Sigmoid colon (tissue), 4 donors: ENCODE measurements around the gene FUBP3.

Source experiments
- POLR2A ChIP-seq, 2 donors: fragments of 450-650 bp; IDR thresholded peaks; one replicate each; pipeline ENCODE4 v1.6.1; 2016; ENCODE audit warnings: antibody characterized with exemption in 2 of 2, mild to moderate bottlenecking in 2 of 2, moderate library complexity in 2 of 2
- POLR2AphosphoS5 ChIP-seq, 4 donors: sonication (generic); formaldehyde crosslinking; IDR thresholded peaks; one replicate each; pipeline ENCODE4 v1.6.1; 2017; ENCODE audit warnings: antibody characterized with exemption in 4 of 4
- TF ChIP-seq, protein P1 (sequence below), 4 experiments: fragments of 450-650 bp in 3 of 4; fragments of 200-600 bp in 1 of 4; IDR thresholded peaks; one replicate each; pipeline ENCODE4 v1.5.1; 2016 to 2019; ENCODE audit warnings: antibody characterized with exemption in 4 of 4, mild to moderate bottlenecking in 3 of 4, moderate library complexity in 2 of 4

DNA sequence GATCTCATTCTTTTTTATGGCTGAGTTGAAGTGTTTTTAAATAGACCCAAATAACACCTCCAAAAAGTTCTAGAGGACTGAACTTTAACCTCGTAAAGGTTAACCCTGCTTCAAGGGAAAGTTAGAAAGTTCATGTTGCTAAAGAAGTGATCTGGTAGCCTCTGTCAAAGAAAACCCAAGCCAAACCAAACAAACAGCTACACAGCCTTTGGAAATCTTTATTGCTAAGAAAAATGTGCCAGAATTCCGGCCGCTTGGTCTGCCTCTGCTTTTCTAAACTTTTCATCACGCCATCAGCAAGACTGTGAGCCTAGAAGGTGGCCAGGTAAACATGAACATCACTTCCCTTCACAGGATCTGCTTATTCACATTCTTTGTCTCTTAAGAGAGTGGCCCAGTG, 17.9 kb downstream of the FUBP3 start:
- TF ChIP-seq, protein P1, sequence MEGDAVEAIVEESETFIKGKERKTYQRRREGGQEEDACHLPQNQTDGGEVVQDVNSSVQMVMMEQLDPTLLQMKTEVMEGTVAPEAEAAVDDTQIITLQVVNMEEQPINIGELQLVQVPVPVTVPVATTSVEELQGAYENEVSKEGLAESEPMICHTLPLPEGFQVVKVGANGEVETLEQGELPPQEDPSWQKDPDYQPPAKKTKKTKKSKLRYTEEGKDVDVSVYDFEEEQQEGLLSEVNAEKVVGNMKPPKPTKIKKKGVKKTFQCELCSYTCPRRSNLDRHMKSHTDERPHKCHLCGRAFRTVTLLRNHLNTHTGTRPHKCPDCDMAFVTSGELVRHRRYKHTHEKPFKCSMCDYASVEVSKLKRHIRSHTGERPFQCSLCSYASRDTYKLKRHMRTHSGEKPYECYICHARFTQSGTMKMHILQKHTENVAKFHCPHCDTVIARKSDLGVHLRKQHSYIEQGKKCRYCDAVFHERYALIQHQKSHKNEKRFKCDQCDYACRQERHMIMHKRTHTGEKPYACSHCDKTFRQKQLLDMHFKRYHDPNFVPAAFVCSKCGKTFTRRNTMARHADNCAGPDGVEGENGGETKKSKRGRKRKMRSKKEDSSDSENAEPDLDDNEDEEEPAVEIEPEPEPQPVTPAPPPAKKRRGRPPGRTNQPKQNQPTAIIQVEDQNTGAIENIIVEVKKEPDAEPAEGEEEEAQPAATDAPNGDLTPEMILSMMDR (IDR thresholded peaks at IDR 0.05) = no peak
- TF ChIP-seq POLR2AphosphoS5 (IDR thresholded peaks at IDR 0.05) = no peak
- TF ChIP-seq POLR2A (IDR thresholded peaks at IDR 0.05) = no peak
